Measurements from ENCODE around the gene TECTB. TPM values are rescaled to one million over a fixed set of nuclear protein-coding genes. Genes with fewer than 3 reads are reported as not detected.

The TECTB gene
- not detected for polyA plus RNA-seq (2012; ENCODE audit: missing spikeins)

DNA sequence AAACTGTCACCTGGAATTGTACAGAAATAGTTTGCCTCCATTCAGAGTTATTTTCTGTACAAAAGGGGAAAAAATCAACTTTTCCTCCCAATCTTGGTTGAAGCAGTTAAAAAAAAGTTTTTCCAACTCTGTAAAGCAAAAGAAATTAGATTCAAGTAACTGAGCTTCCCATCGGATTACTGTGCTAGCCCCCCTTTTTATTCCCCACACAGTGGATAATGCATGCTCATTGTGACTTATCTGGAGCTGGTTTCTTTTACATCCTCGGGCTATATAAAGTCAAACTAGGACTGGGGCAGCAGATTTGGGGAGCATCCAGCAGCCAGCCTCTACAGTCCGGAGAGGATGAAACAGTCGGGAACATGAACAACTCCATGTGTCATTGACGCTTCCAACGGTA is at the start of gene TECTB:
TECTB (plus strand) TSS at position 301 of the 400 bp plus-strand sequence. CDS start 335 bp downstream, outside the sequence.
- no peak for TF ChIP-seq POLR2A (IDR thresholded peaks at IDR 0.05; ENCODE audit: low read depth, low read length)
- TF ChIP-seq POLR2AphosphoS5 (IDR thresholded peaks at IDR 0.05; ENCODE audit: low read depth, low read length), result no peak
- no peak for TF ChIP-seq TAF1 (IDR thresholded peaks at IDR 0.05; ENCODE audit: borderline replicate concordance, low read depth, low read length)
- DNase-seq (ENCODE audit: insufficient read length), result no peak
- no peak for FAIRE-seq

DNA sequence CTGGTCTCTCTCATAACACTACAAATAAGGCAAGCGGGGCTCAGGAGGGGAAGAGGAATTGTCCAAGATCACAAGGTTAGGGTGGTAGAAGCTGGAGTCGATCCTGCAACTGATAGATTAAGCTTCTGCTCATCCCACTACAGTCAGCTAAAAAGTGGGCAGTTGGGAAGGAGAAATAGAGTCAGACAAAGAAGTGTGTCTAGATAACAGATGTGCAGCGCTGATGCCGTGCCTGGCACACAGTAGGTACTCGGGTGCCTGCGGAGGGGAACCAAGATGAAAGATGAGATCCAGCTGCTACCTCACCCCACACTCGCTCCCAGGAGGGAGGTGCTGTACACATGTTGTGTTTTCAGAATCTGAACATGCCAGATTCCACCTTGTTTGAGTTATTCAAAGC is 48.1 kb upstream of the TECTB start:
- DNase-seq (ENCODE audit: insufficient read length) (no peak), FAIRE-seq (no peak)
- no peak for TF ChIP-seq POLR2A (IDR thresholded peaks at IDR 0.05; ENCODE audit: low read depth, low read length)
- no peak for TF ChIP-seq POLR2AphosphoS5 (IDR thresholded peaks at IDR 0.05; ENCODE audit: low read depth, low read length)
- TF ChIP-seq TAF1 (IDR thresholded peaks at IDR 0.05; ENCODE audit: borderline replicate concordance, low read depth, low read length), result no peak

DNA sequence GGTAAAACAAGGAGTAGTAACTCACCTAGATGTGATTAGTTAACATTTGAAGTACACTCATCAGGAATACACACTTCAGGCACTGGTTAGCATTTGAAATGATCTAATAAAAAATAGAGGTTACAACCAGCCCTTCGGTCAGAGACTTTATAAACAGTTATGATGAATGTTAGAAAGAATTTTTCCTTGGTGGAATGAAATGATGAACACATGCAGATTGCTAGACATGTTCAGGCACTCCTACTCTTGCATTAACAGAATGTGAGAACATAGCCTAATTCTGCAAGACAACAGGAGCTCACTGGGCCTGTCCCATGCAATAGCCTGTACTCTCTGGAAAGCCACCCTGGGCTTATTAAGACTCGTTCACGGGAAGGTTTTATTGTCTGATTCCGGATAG is 47.3 kb upstream of the TECTB start:
- FAIRE-seq, result no peak

DNA sequence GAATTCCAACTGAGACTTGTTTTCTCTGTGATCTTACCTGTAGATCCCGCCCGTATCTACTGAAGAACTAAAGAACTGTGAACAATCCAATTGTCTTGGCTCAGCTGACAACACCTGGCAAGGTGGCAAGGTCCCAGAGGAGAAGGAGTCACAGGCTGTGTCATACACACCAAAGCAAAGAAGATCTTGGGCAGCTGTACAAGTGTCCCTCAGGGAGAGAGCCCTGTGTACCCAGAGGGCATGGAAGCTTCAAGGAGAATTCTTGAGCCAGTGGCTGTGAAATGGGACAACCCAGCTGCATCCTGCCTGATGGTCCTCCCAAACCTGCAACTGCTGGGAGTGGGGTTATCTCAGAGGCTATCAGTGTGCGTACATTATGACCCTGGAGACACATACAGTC is 46.7 kb upstream of the TECTB start:
- no peak for DNase-seq (ENCODE audit: insufficient read length)
- TF ChIP-seq TAF1 (IDR thresholded peaks at IDR 0.05; ENCODE audit: borderline replicate concordance, low read depth, low read length) (no peak), POLR2A (IDR thresholded peaks at IDR 0.05; ENCODE audit: low read depth, low read length) (no peak), POLR2AphosphoS5 (IDR thresholded peaks at IDR 0.05; ENCODE audit: low read depth, low read length) (no peak)
- FAIRE-seq, result no peak

More for the DNA sequence above, 47.3 kb upstream of the TECTB start:
- DNase-seq (ENCODE audit: insufficient read length), result no peak
- no peak for TF ChIP-seq POLR2AphosphoS5 (IDR thresholded peaks at IDR 0.05; ENCODE audit: low read depth, low read length)
- no peak for TF ChIP-seq POLR2A (IDR thresholded peaks at IDR 0.05; ENCODE audit: low read depth, low read length)
- no peak for TF ChIP-seq TAF1 (IDR thresholded peaks at IDR 0.05; ENCODE audit: borderline replicate concordance, low read depth, low read length)

DNA sequence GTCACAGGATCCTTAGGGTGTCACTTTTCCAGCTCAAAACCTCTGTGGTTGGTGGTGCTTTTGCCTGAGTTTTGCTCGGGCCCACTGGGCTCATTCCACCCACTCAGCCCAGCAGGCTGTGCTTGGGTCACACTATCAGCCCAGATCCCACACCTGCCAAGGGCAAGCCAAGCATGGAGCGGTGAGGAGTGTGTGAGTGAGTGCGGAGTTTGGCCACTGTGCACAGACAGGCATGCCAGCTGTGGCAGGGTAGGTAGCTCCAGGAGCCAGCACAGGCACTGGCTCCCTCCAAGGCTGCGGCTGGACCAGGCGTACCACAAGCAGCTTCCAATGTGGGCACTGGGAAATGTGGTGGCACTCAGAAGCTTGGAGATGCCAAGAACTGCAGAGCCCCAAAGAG is 43.9 kb upstream of the TECTB start:
- TF ChIP-seq TAF1 (IDR thresholded peaks at IDR 0.05; ENCODE audit: borderline replicate concordance, low read depth, low read length), result no peak
- no peak for TF ChIP-seq POLR2A (IDR thresholded peaks at IDR 0.05; ENCODE audit: low read depth, low read length)
- TF ChIP-seq POLR2AphosphoS5 (IDR thresholded peaks at IDR 0.05; ENCODE audit: low read depth, low read length), result no peak
- DNase-seq (ENCODE audit: insufficient read length) (no peak), FAIRE-seq (no peak)

DNA sequence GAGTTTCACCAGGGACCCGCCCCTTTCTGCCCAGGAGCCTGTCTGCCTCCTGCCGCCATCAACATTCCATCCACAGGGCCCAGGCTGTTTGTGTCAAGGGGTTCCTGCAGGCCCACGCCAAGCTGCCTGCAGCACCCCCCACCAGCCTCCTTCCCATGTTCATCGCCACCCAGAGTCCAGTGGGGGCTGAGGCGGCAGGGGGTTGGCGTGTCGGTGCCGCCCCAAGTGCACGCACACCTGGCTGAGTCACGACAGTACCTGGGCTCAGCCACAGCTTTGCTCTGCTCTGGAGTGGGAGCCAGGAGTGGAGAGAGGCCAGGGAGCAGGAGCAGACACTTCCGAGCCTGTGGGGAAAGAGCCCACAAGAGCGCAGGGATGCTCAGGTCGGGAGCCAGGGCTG is 42.8 kb upstream of the TECTB start:
- no peak for DNase-seq (ENCODE audit: insufficient read length)
- no peak for FAIRE-seq
- TF ChIP-seq POLR2AphosphoS5 (IDR thresholded peaks at IDR 0.05; ENCODE audit: low read depth, low read length) (no peak), TAF1 (IDR thresholded peaks at IDR 0.05; ENCODE audit: borderline replicate concordance, low read depth, low read length) (no peak), POLR2A (IDR thresholded peaks at IDR 0.05; ENCODE audit: low read depth, low read length) (no peak)

DNA sequence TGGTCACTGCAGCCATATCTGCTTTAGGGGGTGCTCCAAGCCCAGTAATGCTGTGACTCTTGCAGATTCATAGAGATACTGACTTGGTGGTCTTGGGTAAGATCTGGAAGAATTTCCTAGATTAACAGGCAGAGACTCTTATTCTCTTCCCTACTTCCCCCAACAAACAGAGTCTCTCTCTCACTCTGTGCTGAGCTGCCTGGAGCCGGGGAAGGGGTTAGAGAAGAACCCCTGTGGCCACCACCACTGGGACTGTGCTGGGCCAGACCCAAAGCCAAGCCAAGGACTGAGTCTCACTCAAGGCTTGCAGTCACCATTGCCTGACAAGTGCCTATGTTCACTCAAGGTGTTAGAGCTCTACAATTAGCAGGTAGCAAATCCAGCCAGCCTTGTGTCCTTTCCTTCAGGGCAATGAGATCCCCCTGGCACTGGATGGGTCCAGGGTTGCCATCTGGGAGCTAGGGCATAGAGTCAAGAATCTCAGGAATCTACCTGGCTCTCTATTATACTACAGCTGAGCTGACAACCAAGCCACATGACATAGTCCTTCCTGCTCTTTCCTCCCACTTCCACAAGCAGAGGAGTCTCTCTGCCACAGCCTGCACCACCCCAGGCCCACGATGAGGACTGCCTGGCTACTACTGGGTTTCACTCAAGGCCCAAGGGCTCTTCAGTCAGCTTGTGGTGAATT is 41.4 kb upstream of the TECTB start:
- TF ChIP-seq POLR2AphosphoS5 (IDR thresholded peaks at IDR 0.05; ENCODE audit: low read depth, low read length) (no peak), POLR2A (IDR thresholded peaks at IDR 0.05; ENCODE audit: low read depth, low read length) (no peak), TAF1 (IDR thresholded peaks at IDR 0.05; ENCODE audit: borderline replicate concordance, low read depth, low read length) (no peak)
- FAIRE-seq (no peak), DNase-seq (ENCODE audit: insufficient read length) (no peak)

DNA sequence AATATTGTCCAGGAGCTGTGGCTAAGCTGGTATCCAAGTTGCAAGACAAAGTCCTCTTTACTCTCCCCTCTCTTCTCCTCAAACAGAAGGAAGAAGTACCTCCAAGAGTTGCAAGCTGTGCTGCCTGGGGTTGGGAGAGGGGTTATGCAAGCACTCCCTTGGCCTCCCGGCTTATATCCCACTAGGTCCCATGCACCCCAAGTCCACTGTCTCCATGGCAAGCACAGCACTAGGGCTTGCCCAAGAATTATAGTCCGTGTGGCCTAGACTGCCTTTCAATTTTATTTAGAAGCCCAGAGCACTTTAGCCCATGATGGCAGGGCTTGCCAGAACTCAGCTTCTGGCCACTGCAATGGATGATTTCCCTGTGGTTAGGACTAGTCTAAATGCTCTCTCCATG is 40.4 kb upstream of the TECTB start:
- TF ChIP-seq POLR2AphosphoS5 (IDR thresholded peaks at IDR 0.05; ENCODE audit: low read depth, low read length) (no peak), POLR2A (IDR thresholded peaks at IDR 0.05; ENCODE audit: low read depth, low read length) (no peak), TAF1 (IDR thresholded peaks at IDR 0.05; ENCODE audit: borderline replicate concordance, low read depth, low read length) (no peak)
- FAIRE-seq (no peak), DNase-seq (ENCODE audit: insufficient read length) (no peak)

DNA sequence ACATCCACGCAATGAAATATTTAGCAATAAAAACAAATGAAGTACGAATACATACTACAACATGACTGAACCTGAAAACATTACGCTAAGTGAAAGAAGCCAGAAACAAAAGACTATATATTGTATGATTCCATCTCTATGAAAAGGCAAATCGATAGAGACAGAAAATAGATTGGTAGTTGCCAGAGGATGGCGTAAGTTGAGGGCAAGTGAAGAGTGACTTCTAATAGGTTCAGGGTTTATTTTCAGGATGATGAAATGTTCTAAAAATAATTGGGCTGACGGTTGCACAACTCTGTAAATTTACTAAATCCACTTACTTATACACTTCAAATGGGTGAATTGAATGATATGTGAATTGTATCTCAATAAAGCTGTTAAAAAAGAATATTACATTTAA is 39.5 kb upstream of the TECTB start:
- TF ChIP-seq POLR2AphosphoS5 (IDR thresholded peaks at IDR 0.05; ENCODE audit: low read depth, low read length) (no peak), TAF1 (IDR thresholded peaks at IDR 0.05; ENCODE audit: borderline replicate concordance, low read depth, low read length) (no peak), POLR2A (IDR thresholded peaks at IDR 0.05; ENCODE audit: low read depth, low read length) (no peak)
- DNase-seq (ENCODE audit: insufficient read length) (no peak), FAIRE-seq (no peak)

DNA sequence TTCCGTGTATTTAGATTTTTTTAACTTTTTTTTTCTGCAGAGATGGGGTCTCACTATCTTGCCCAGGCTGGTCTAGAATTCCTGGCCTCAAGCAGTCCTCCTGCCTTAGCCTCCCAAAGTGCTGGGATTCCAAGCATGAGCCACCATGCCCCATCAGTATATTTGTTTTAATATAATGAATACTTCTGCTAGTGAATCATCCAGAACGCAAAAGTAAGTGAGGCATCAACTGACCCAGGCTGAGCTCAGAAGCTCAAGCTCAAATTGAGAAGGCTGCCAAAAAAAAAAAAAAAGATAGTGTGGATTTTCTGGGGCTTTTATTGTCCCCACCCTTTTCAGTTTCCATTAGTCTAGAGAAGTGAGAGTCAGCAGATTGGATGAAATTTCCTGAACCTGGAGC is 39.0 kb upstream of the TECTB start:
- no peak for FAIRE-seq
- no peak for DNase-seq (ENCODE audit: insufficient read length)
- TF ChIP-seq TAF1 (IDR thresholded peaks at IDR 0.05; ENCODE audit: borderline replicate concordance, low read depth, low read length), result no peak
- no peak for TF ChIP-seq POLR2AphosphoS5 (IDR thresholded peaks at IDR 0.05; ENCODE audit: low read depth, low read length)
- no peak for TF ChIP-seq POLR2A (IDR thresholded peaks at IDR 0.05; ENCODE audit: low read depth, low read length)

DNA sequence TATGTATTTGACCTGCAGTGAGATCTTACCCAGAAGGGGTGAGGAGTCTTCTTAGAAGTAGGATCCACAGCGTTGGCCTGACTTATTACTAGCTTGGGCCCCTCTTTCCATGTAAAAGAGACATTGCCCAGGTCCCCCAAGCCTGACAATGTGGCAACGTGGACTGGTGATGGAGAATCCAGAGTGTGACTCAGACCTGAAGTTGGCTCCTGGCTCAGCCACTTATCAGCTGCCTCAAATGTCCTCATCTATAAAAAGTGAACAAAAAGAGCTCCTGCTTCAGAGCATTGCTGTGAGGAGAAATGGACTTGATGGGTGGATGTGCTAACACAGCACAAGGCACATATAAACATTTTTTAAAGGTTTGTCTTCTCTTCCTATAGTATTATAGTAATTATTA is 35.4 kb upstream of the TECTB start:
- DNase-seq (ENCODE audit: insufficient read length) (no peak), FAIRE-seq (no peak)
- TF ChIP-seq TAF1 (IDR thresholded peaks at IDR 0.05; ENCODE audit: borderline replicate concordance, low read depth, low read length) (no peak), POLR2A (IDR thresholded peaks at IDR 0.05; ENCODE audit: low read depth, low read length) (no peak), POLR2AphosphoS5 (IDR thresholded peaks at IDR 0.05; ENCODE audit: low read depth, low read length) (no peak)

DNA sequence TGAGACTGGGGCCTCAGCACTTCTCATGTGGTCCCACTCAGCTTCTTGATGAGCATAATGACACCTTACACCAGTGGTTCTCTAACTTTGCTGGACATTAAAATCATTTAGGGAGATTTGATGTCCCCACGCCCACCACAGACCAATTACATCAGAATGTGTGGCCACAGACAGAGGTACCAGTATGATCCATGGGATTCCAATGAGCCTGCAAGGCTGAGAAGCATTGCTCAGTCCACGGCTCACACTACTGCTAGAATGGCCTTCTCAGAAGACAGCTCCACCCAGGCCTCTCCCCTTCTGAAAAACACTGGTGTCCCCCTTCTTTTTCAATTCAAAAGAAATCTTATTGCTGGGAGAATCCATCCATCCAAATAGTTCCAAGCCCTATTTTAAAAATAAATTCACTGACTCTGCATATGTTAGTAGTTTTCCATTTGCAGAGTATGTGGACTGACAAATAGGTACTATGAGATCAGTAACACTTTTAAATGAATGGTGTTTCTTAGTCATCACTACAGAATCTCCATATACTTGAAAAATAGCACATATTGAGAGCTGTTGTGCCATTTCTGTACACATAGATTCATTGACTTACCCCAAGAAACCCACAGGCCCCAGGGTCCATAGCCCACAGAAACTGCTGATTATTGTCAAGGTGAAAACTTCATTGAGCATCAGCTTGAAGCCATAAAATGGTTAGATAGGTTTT is 34.5 kb upstream of the TECTB start:
- no peak for TF ChIP-seq TAF1 (IDR thresholded peaks at IDR 0.05; ENCODE audit: borderline replicate concordance, low read depth, low read length)
- no peak for FAIRE-seq
- DNase-seq (ENCODE audit: insufficient read length), result no peak

All from GM12892 (cell line).